HG03060 (cell line): Measurements from ENCODE around the gene HCK.
"Not testable (repeated sequence)": the region's sequence is repeated elsewhere in the genome, so short reads cannot be mapped to it uniquely, and the experiment has no call there.

Experiments used
- ATAC-seq: cut with Tn5 transposase; IDR thresholded peaks from one replicate; pipeline ENCODE4 v1.9.1; 2021; ENCODE audit warnings: low read depth, moderate number of reproducible peaks; ENCODE audit not compliant: unreplicated experiment

The HCK gene

GRCh38 chr20:32028647-32029372 is 23.2 kb upstream of the HCK start:
- no peak for ATAC-seq

GRCh38 chr20:32029561-32029960 is 22.5 kb upstream of the HCK start:
- no peak for ATAC-seq

GRCh38 chr20:32031007-32031958 is 20.8 kb upstream of the HCK start:
- no peak for ATAC-seq

- ATAC-seq, result no peak
Measured at GRCh38 chr20:32033316-32033715, 18.7 kb upstream of the HCK start.

- ATAC-seq, result not testable (repeated sequence)
Measured at GRCh38 chr20:32033721-32034120, 18.3 kb upstream of the HCK start.

- no peak for ATAC-seq
Measured at GRCh38 chr20:32034581-32035425, 17.2 kb upstream of the HCK start.

GRCh38 chr20:32035426-32035779 is 16.6 kb upstream of the HCK start:
- ATAC-seq, result no peak

GRCh38 chr20:32036252-32036651 is 15.8 kb upstream of the HCK start:
- ATAC-seq, result no peak

GRCh38 chr20:32036716-32037485 is 15.1 kb upstream of the HCK start:
- no peak for ATAC-seq

- no peak for ATAC-seq
Measured at GRCh38 chr20:32037929-32038328, 14.1 kb upstream of the HCK start.

GRCh38 chr20:32040142-32040953 is 11.7 kb upstream of the HCK start:
- no peak for ATAC-seq

- ATAC-seq, result no peak
Measured at GRCh38 chr20:32045999-32046398, 6.0 kb upstream of the HCK start.

GRCh38 chr20:32050324-32050841 is 1.7 kb upstream of the HCK start:
- no peak for ATAC-seq

GRCh38 chr20:32050851-32051556 is 1.0 kb upstream of the HCK start:
- ATAC-seq, result no peak

- no peak for ATAC-seq
Measured at GRCh38 chr20:32051720-32052089, 337 bp upstream of the HCK start.

GRCh38 chr20:32052778-32053362 is 828 bp downstream of the HCK start:
- ATAC-seq, result no peak

GRCh38 chr20:32053648-32054047 is 1.6 kb downstream of the HCK start:
- no peak for ATAC-seq
